ENCODE data around the gene OR2Y1. TPM values are rescaled to one million over a fixed set of nuclear protein-coding genes. Genes with fewer than 3 reads are reported as not detected.

The OR2Y1 gene
- total and polyA plus RNA-seq, 2 of the 4 experiments (the other 2 are of a cell fraction), result not detected

GRCh38 chr5:180744253-180744652 is 4.4 kb upstream of the OR2Y1 start:
- no peak overlapping the region for H3K27ac ChIP-seq (ENCODE audit: insufficient read depth, low read length)
- POLR2A ChIA-PET (ENCODE audit: unreplicated experiment), result no interaction called here
- no peak overlapping the region for H3K14ac ChIP-seq (replicated peaks; ENCODE audit: low read depth, low read length)
- H3K4me2 ChIP-seq (ENCODE audit: low read depth, low read length), result no peak overlapping the region
- CTCF ChIA-PET, result no interaction called here
- H3K56ac ChIP-seq (ENCODE audit: extremely low read depth, insufficient read depth, low read length), result no peak overlapping the region
- DNase-seq (no peak), ATAC-seq (ENCODE audit: low read depth) (no peak)
- no peak overlapping the region for H2BK5ac ChIP-seq (ENCODE audit: low read depth, low read length, poor library complexity, severe bottlenecking)
- no peak for TF ChIP-seq BHLHE40 (IDR thresholded peaks at IDR 0.05; ENCODE audit: low read depth, low read length)
- WGBS, 2 experiments (ENCODE audit: extremely low coverage in 2 of 2, insufficient read length in 1 of 2), result 47% methylated on average over 3 of the region's 5 CpGs; no CpG with 5 or more reads in 1 of the 2 experiments
- H3K27me3 ChIP-seq (ENCODE audit: control insufficient read depth, insufficient read depth, low read length), result no peaks in the 10 kb centered on the region; the same call in 1 of the 2 replicates
- no peak overlapping the region for H3K18ac ChIP-seq (ENCODE audit: low read depth, low read length)
- H3K9me1 ChIP-seq (ENCODE audit: insufficient read depth, low read length), result no peaks in the 10 kb centered on the region
- no peak overlapping the region for H3K4ac ChIP-seq (ENCODE audit: low read depth, low read length)
- H2AK5ac ChIP-seq (ENCODE audit: low read depth, low read length), result no peak overlapping the region
- no peak overlapping the region for H3K9ac ChIP-seq (ENCODE audit: low read depth, low read length)
- no peak overlapping the region for H4K91ac ChIP-seq (ENCODE audit: insufficient read depth, low read depth, low read length)
- intact Hi-C loops (cut with micrococcal nuclease), result no loop called here
- dilution Hi-C loops (cut with HindIII; ENCODE audit: low sequenced_read_pairs, unreplicated experiment), result no loop called here
- H3K79me1 ChIP-seq (ENCODE audit: low read depth in 1 of 2, low read length in 2 of 2), result no peaks in the 10 kb centered on the region
- no peak overlapping the region for H2BK120ac ChIP-seq (ENCODE audit: low read depth, low read length)
- BruUV-seq (replicated peaks), result no TSS peak
- in situ Hi-C loops (cut with MboI; ENCODE audit: low sequenced_read_pairs), result no loop called here
- no peak overlapping the region for H3K23ac ChIP-seq (ENCODE audit: low read depth, low read length)
- H4K20me1 ChIP-seq (ENCODE audit: insufficient read depth, low read length), result no peaks in the 10 kb centered on the region
- no peak overlapping the region for H3K4me3 ChIP-seq (ENCODE audit: insufficient read depth, low read depth, low read length)
- no peaks in the 10 kb centered on the region; the same call in 1 of the 2 replicates for H3K9me3 ChIP-seq (ENCODE audit: control insufficient read depth, insufficient read depth, low read length)
- H2AK9ac ChIP-seq (replicated peaks; ENCODE audit: low read depth, low read length, poor library complexity), result no peak overlapping the region
- H4K5ac ChIP-seq (ENCODE audit: low read depth, low read length), result no peak overlapping the region
- no peak overlapping the region for H2AFZ ChIP-seq (replicated peaks; ENCODE audit: low read length, poor library complexity)
- no peaks in the 10 kb centered on the region for H3K4me1 ChIP-seq (ENCODE audit: control insufficient read depth, insufficient read depth, low read length)
- no peaks in the 10 kb centered on the region for H3K36me3 ChIP-seq (ENCODE audit: control insufficient read depth, insufficient read depth, low read length)
- no peak overlapping the region for H2BK20ac ChIP-seq (ENCODE audit: low read depth, low read length)
- H2BK15ac ChIP-seq (ENCODE audit: low read depth, low read length), result no peak overlapping the region
- no peak overlapping the region for H4K8ac ChIP-seq (ENCODE audit: low read depth in 2 of 2, low read length in 2 of 2)
